NCI-H128 (cell line): ENCODE data around the gene FAM163B.

ENCODE experiments used
- DNase-seq: peaks from one replicate; lab custom pipeline; 2025; ENCODE audit not compliant: unreplicated experiment; lab: John Stamatoyannopoulos, UW

FAM163B gene

GRCh38 chr9:133551446-133551845 lies 57.7 kb downstream of the FAM163B start:
- no peak for DNase-seq

- no peak for DNase-seq
Measured at GRCh38 chr9:133547116-133547515, 62.1 kb downstream of the FAM163B start.

GRCh38 chr9:133546287-133546680 lies 62.9 kb downstream of the FAM163B start:
- DNase-seq: no peak

- no peak for DNase-seq
Measured at GRCh38 chr9:133545494-133546286, 63.5 kb downstream of the FAM163B start.

- DNase-seq: no peak
Measured at GRCh38 chr9:133543772-133544467, 65.3 kb downstream of the FAM163B start.

- no peak for DNase-seq
Measured at GRCh38 chr9:133542002-133542401, 67.2 kb downstream of the FAM163B start.

GRCh38 chr9:133540698-133541025 lies 68.5 kb downstream of the FAM163B start:
- no peak for DNase-seq

GRCh38 chr9:133539991-133540697 lies 69.0 kb downstream of the FAM163B start:
- no peak for DNase-seq

GRCh38 chr9:133538851-133539833 lies 70.0 kb downstream of the FAM163B start:
- DNase-seq: no peak

- DNase-seq: no peak
Measured at GRCh38 chr9:133538176-133538575, 71.0 kb downstream of the FAM163B start.

GRCh38 chr9:133537257-133537656 lies 71.9 kb downstream of the FAM163B start:
- no peak for DNase-seq

GRCh38 chr9:133536536-133536935 lies 72.7 kb downstream of the FAM163B start:
- DNase-seq: no peak

GRCh38 chr9:133536080-133536479 lies 73.1 kb downstream of the FAM163B start:
- DNase-seq: no peak

- no peak for DNase-seq
Measured at GRCh38 chr9:133535306-133535877, 73.8 kb downstream of the FAM163B start.

GRCh38 chr9:133534346-133535291 lies 74.6 kb downstream of the FAM163B start, which contains the start of gene ADAMTSL2:
Gene ADAMTSL2, plus strand, starts transcription at chr9:133534704. Its CDS starts 2,009 bp downstream, at chr9:133536713.
- peak; percentile 44 for DNase-seq

- DNase-seq: no peak
Measured at GRCh38 chr9:133533857-133534256, 75.3 kb downstream of the FAM163B start.

GRCh38 chr9:133532937-133533668 lies 76.1 kb downstream of the FAM163B start:
- peak; percentile 13 for DNase-seq

- DNase-seq: no peak
Measured at GRCh38 chr9:133531293-133531692, 77.9 kb downstream of the FAM163B start.
